ENCODE measurements around the gene RBM39. TPM values are rescaled to one million over a fixed set of nuclear protein-coding genes. Genes with fewer than 3 reads are reported as not detected.

Gene RBM39
- total and polyA plus RNA-seq, 9 of the 15 experiments (the other 6 are each of a cell fraction or from before 2014, with no cell fraction given) = 143 to 319 (median 228) TPM

DNA sequence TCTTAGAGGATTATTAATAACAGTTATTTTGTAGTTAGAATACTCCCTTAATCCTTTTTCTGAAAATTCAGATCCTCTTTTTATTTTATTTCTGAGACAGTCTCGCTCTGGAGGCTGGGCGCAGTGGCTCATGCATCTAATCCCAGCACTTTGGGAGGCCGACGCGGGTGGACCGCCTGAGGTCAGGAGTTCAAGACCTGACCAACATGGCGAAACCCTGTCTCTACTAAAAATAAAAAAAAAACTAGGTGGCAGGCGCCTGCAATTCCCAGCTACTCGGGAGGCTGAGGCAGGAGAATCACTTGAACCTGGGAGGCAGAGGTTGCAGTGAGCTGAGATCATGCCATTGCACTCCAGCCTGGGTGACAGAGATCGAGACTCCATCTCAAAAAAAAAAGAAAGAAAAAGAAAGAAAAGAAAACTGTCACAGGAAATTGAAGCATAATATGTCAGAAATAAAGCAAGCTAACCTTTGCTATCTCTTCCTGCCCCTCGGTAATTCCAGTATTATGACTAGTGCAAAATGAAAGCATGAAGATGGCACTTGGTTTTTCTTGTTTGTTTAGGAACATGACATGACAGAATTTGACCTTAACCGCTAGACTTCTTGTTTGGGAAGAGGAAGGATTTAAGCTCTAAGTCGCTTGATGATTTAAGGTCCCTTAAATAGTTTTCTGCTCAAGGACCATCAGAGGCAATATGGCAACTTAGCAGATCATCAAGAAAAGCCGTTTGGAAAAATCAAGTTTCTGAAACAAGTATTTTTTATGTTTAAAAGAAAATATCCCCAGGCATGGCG, 1.8 kb upstream of the RBM39 start (continued):
- TF ChIP-seq RBM22 (IDR thresholded peaks at IDR 0.05; ENCODE audit: low read depth, low read length, poor library complexity, severe bottlenecking) (no peak), POLR3G (IDR thresholded peaks at IDR 0.05; ENCODE audit: extremely low read depth, insufficient read length, insufficient replicate concordance) (no peak), ATF1 (CRISPR knock-in tag; IDR thresholded peaks at IDR 0.05) (no peak), ATF1 (tag; IDR thresholded peaks at IDR 0.05) (peak; percentile 43; the same call in 1 of the 2 replicates), XRCC5 (IDR thresholded peaks at IDR 0.05; ENCODE audit: low read depth, low read length) (no peak), ZNF644 (tag; IDR thresholded peaks at IDR 0.05; ENCODE audit: low read depth) (peak; percentile 86), PHF8 (IDR thresholded peaks at IDR 0.05; ENCODE audit: borderline replicate concordance, low read length) (no peak), NEUROD1 (IDR thresholded peaks at IDR 0.05; ENCODE audit: borderline replicate concordance, low read depth, low read length, partially characterized antibody) (no peak), TAL1 (IDR thresholded peaks at IDR 0.05) (peak; percentile 11; the same call in 1 of the 2 replicates), U2AF1 (optimal IDR thresholded peaks at IDR 0.05; ENCODE audit: low read depth, low read length) (no peak), ZNF436 (CRISPR knock-in tag; IDR thresholded peaks at IDR 0.05) (no peak), ZFP30 (CRISPR knock-in tag; IDR thresholded peaks at IDR 0.05; ENCODE audit: borderline replicate concordance) (no peak), PML (IDR thresholded peaks at IDR 0.05; ENCODE audit: low read length) (no peak), FOSL1 (tag; conservative IDR thresholded peaks at IDR 0.05) (no peak), SIN3B (IDR thresholded peaks at IDR 0.05; ENCODE audit: low read depth) (no peak), MCM3 (IDR thresholded peaks at IDR 0.05) (no peak)
- TF ChIP-seq, protein P1, sequence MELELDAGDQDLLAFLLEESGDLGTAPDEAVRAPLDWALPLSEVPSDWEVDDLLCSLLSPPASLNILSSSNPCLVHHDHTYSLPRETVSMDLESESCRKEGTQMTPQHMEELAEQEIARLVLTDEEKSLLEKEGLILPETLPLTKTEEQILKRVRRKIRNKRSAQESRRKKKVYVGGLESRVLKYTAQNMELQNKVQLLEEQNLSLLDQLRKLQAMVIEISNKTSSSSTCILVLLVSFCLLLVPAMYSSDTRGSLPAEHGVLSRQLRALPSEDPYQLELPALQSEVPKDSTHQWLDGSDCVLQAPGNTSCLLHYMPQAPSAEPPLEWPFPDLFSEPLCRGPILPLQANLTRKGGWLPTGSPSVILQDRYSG (tag; conservative IDR thresholded peaks at IDR 0.05; ENCODE audit: low read depth) = no peak
- TF ChIP-seq, protein P2, sequence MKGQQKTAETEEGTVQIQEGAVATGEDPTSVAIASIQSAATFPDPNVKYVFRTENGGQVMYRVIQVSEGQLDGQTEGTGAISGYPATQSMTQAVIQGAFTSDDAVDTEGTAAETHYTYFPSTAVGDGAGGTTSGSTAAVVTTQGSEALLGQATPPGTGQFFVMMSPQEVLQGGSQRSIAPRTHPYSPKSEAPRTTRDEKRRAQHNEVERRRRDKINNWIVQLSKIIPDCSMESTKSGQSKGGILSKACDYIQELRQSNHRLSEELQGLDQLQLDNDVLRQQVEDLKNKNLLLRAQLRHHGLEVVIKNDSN (CRISPR knock-in tag; IDR thresholded peaks at IDR 0.05) = no peak
- TF ChIP-seq, protein P3, sequence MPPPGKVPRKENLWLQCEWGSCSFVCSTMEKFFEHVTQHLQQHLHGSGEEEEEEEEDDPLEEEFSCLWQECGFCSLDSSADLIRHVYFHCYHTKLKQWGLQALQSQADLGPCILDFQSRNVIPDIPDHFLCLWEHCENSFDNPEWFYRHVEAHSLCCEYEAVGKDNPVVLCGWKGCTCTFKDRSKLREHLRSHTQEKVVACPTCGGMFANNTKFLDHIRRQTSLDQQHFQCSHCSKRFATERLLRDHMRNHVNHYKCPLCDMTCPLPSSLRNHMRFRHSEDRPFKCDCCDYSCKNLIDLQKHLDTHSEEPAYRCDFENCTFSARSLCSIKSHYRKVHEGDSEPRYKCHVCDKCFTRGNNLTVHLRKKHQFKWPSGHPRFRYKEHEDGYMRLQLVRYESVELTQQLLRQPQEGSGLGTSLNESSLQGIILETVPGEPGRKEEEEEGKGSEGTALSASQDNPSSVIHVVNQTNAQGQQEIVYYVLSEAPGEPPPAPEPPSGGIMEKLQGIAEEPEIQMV (tag; conservative IDR thresholded peaks at IDR 0.05; ENCODE audit: low read depth) = no peak
- TF ChIP-seq, protein P4, sequence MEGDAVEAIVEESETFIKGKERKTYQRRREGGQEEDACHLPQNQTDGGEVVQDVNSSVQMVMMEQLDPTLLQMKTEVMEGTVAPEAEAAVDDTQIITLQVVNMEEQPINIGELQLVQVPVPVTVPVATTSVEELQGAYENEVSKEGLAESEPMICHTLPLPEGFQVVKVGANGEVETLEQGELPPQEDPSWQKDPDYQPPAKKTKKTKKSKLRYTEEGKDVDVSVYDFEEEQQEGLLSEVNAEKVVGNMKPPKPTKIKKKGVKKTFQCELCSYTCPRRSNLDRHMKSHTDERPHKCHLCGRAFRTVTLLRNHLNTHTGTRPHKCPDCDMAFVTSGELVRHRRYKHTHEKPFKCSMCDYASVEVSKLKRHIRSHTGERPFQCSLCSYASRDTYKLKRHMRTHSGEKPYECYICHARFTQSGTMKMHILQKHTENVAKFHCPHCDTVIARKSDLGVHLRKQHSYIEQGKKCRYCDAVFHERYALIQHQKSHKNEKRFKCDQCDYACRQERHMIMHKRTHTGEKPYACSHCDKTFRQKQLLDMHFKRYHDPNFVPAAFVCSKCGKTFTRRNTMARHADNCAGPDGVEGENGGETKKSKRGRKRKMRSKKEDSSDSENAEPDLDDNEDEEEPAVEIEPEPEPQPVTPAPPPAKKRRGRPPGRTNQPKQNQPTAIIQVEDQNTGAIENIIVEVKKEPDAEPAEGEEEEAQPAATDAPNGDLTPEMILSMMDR (IDR thresholded peaks at IDR 0.05 in 2 of 3, conservative IDR thresholded peaks at IDR 0.05 in 1 of 3; ENCODE audit: insufficient read depth in 2 of 3, low read depth in 1 of 3, low read length in 3 of 3) = no peak
- TF ChIP-seq, protein P5, sequence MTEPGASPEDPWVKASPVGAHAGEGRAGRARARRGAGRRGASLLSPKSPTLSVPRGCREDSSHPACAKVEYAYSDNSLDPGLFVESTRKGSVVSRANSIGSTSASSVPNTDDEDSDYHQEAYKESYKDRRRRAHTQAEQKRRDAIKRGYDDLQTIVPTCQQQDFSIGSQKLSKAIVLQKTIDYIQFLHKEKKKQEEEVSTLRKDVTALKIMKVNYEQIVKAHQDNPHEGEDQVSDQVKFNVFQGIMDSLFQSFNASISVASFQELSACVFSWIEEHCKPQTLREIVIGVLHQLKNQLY (CRISPR knock-in tag; conservative IDR thresholded peaks at IDR 0.05) = no peak
